IMR-90 (cell line): ENCODE results near the gene ARHGEF2. TPM values are rescaled to one million over a fixed set of nuclear protein-coding genes. Genes with fewer than 3 reads are reported as not detected.

Experiments used
- ATAC-seq: fragments of 200-7000 bp; cut with Tn5 transposase; 2 replicates; pipeline ENCODE4 v1.9.1; 2020; ENCODE audit warnings: low read depth, mild to moderate bottlenecking, moderate library complexity
- BruUV-seq: library from RNA; stranded (reverse); fragments of 400-500 nt; replicated peaks from 2 replicates; lab custom pipeline; 2021; lab: Mats Ljungman, UMichigan
- CTCF ChIA-PET: fragments of 300-600 bp; formaldehyde crosslinking; extraction: SDS; loops from one replicate; lab custom pipeline; 2021; ENCODE audit warnings: antibody characterized with exemption; lab: Yijun Ruan, JAX
- POLR2A ChIA-PET: fragments of 300-600 bp; sonication (Branson Sonifier 250); formaldehyde crosslinking; loops from one replicate; lab custom pipeline; 2022; ENCODE audit warnings: antibody characterized with exemption; ENCODE audit not compliant: unreplicated experiment; lab: Charles Lee
- DNase-seq: peaks from one replicate; pipeline ENCODE4 v3.0.0; 2013
- H2AFZ ChIP-seq: replicated peaks from 2 replicates; pipeline ENCODE3; 2013; ENCODE audit warnings: low read length, mild to moderate bottlenecking; ENCODE audit not compliant: poor library complexity
- H2AK5ac ChIP-seq: 2 replicates; pipeline ENCODE4 v1.6.1; 2013; ENCODE audit warnings: low read depth, low read length, inconsistent platforms
- H2AK9ac ChIP-seq: replicated peaks from 2 replicates; pipeline ENCODE3; 2013; ENCODE audit warnings: mild to moderate bottlenecking, low read depth, low read length, moderate library complexity; ENCODE audit not compliant: poor library complexity
- H2BK120ac ChIP-seq: 2 replicates; pipeline ENCODE4 v1.6.1; 2013; ENCODE audit warnings: low read depth, low read length, inconsistent platforms
- H2BK15ac ChIP-seq: 3 replicates; pipeline ENCODE4 v1.6.1; 2013; ENCODE audit warnings: low read depth, low read length, inconsistent platforms
- H2BK20ac ChIP-seq: 2 replicates; pipeline ENCODE4 v1.6.1; 2013; ENCODE audit warnings: low read depth, mild to moderate bottlenecking, inconsistent platforms, low read length, moderate library complexity
- H2BK5ac ChIP-seq: 2 replicates; pipeline ENCODE4 v1.6.1; 2013; ENCODE audit warnings: mild to moderate bottlenecking, low read depth, low read length, inconsistent platforms; ENCODE audit not compliant: poor library complexity, severe bottlenecking
- H3K14ac ChIP-seq: replicated peaks from 2 replicates; pipeline ENCODE4 v1.6.1; 2013; ENCODE audit warnings: low read depth, low read length, inconsistent platforms
- H3K18ac ChIP-seq: 2 replicates; pipeline ENCODE4 v1.6.1; 2013; ENCODE audit warnings: low read depth, low read length, control low read depth
- H3K23ac ChIP-seq: 2 replicates; pipeline ENCODE4 v1.6.1; 2013; ENCODE audit warnings: low read depth, low read length, inconsistent platforms
- H3K27ac ChIP-seq: 2 replicates; pipeline ENCODE4 v1.5.1; 2013; ENCODE audit warnings: mild to moderate bottlenecking, control low read depth, low read length; ENCODE audit not compliant: insufficient read depth
- H3K27me3 ChIP-seq: 2 replicates; pipeline ENCODE4 v1.6.1; 2013; ENCODE audit warnings: low read length; ENCODE audit not compliant: control insufficient read depth, insufficient read depth
- H3K36me3 ChIP-seq: 2 replicates; pipeline ENCODE4 v1.6.1; 2013; ENCODE audit warnings: low read length, mixed read lengths; ENCODE audit not compliant: control insufficient read depth, insufficient read depth
- H3K4ac ChIP-seq: 2 replicates; pipeline ENCODE4 v1.6.1; 2013; ENCODE audit warnings: low read depth, low read length, inconsistent platforms
- H3K4me1 ChIP-seq: 2 replicates; pipeline ENCODE4 v1.6.1; 2013; ENCODE audit warnings: low read length, mixed read lengths; ENCODE audit not compliant: control insufficient read depth, insufficient read depth
- H3K4me2 ChIP-seq: 2 replicates; pipeline ENCODE4 v1.6.1; 2013; ENCODE audit warnings: low read depth, mild to moderate bottlenecking, control low read depth, low read length, moderate library complexity
- H3K4me3 ChIP-seq: 2 replicates; pipeline ENCODE4 v1.5.1; 2013; ENCODE audit warnings: low read depth, mild to moderate bottlenecking, control low read depth, low read length, moderate library complexity; ENCODE audit not compliant: insufficient read depth
- H3K56ac ChIP-seq: 2 replicates; pipeline ENCODE4 v1.6.1; 2013; ENCODE audit warnings: low read length, inconsistent platforms; ENCODE audit not compliant: insufficient read depth; ENCODE audit errors: extremely low read depth
- H3K79me1 ChIP-seq, 2 experiments: 2 replicates each; pipeline ENCODE4 v1.6.1; 2013; ENCODE audit warnings: low read length in 2 of 2, inconsistent platforms in 1 of 2, low read depth in 1 of 2
- H3K9ac ChIP-seq: 2 replicates; pipeline ENCODE4 v1.6.1; 2013; ENCODE audit warnings: low read depth, low read length, control low read depth
- H3K9me1 ChIP-seq: 2 replicates; pipeline ENCODE4 v1.6.1; 2013; ENCODE audit warnings: low read length, inconsistent platforms; ENCODE audit not compliant: insufficient read depth
- H3K9me3 ChIP-seq: 2 replicates; pipeline ENCODE4 v1.6.1; 2013; ENCODE audit warnings: low read length; ENCODE audit not compliant: control insufficient read depth, insufficient read depth
- H4K20me1 ChIP-seq: 2 replicates; pipeline ENCODE4 v1.6.1; 2013; ENCODE audit warnings: low read length, inconsistent platforms; ENCODE audit not compliant: insufficient read depth
- H4K5ac ChIP-seq: 2 replicates; pipeline ENCODE4 v1.6.1; 2013; ENCODE audit warnings: mild to moderate bottlenecking, low read depth, low read length, control low read depth
- H4K8ac ChIP-seq, 2 experiments: 2 replicates each; pipeline ENCODE4 v1.6.1; 2013; ENCODE audit warnings: low read depth in 2 of 2, low read length in 2 of 2, control low read depth in 1 of 2, inconsistent platforms in 1 of 2
- H4K91ac ChIP-seq: 2 replicates; pipeline ENCODE4 v1.6.1; 2013; ENCODE audit warnings: low read depth, low read length, inconsistent platforms; ENCODE audit not compliant: insufficient read depth
- CEBPB ChIP-seq: IDR thresholded peaks from 2 replicates; pipeline ENCODE4 v1.6.1; 2012; ENCODE audit warnings: low read depth, low read length, improper control_type of control experiment
- FOS ChIP-seq: fragments of 150-350 bp; IDR thresholded peaks from 2 replicates; pipeline ENCODE4 v1.6.1; 2016; ENCODE audit warnings: low read depth, low read length
- MAZ ChIP-seq: IDR thresholded peaks from 2 replicates; pipeline ENCODE4 v1.6.1; 2012; ENCODE audit warnings: low read depth, mild to moderate bottlenecking, low read length, improper control_type of control experiment, moderate library complexity, borderline replicate concordance
- NFE2L2 ChIP-seq: fragments of 150-350 bp; IDR thresholded peaks from 2 replicates; pipeline ENCODE4 v1.6.1; 2016; ENCODE audit warnings: low read depth, mild to moderate bottlenecking, low read length
- POLR2A ChIP-seq: IDR thresholded peaks from 2 replicates; pipeline ENCODE4 v1.6.1; 2012; ENCODE audit warnings: mild to moderate bottlenecking, low read depth, low read length
- WGBS, 2 experiments: methylation state at CpG; one replicate each; pipeline versions ENCODE4 v1.1.5 to v1.1.7; 2013; ENCODE audit warnings: missing lambda C conversion rate in 2 of 2; ENCODE audit not compliant: insufficient read length in 1 of 2; ENCODE audit errors: extremely low coverage in 2 of 2; 5-methylcytosine and 5-hydroxymethylcytosine counted together
- dilution Hi-C: fragments of 300-500 bp; cut with HindIII; formaldehyde crosslinking; loops from one replicate; pipeline ENCODE4 v1.14.3; 2018; ENCODE audit warnings: low sequenced_read_pairs; ENCODE audit not compliant: unreplicated experiment
- in situ Hi-C: fragments of 300-500 bp; cut with MboI; formaldehyde crosslinking; loops from 3 replicates; pipeline ENCODE4 v1.14.3; 2019; ENCODE audit warnings: low sequenced_read_pairs, inconsistent platforms, mixed read lengths
- intact Hi-C: fragments of 100-400 bp; cut with micrococcal nuclease; formaldehyde crosslinking; loops from 2 replicates; pipeline ENCODE4 v1.10.0; 2022
- polyA plus RNA-seq, 3 experiments: library from polyadenylated mRNA; depleted of rRNA; stranded (reverse); fragments of >200 nt; gene quantifications; 2 replicates each; pipeline ENCODE4 v1.2.3, GENCODE V29; 2012; ENCODE audit warnings: low replicate concordance in 1 of 3
- total RNA-seq: library from RNA; depleted of rRNA; stranded (reverse); fragments of >200 nt; gene quantifications from 2 replicates; pipeline ENCODE4 v1.2.3, GENCODE V29; 2012

The ARHGEF2 gene
- total and polyA plus RNA-seq, 2 of the 4 experiments (the other 2 are of a cell fraction): 91.8 to 117 TPM

- in situ Hi-C loops: no loop called here
- peak overlapping the region; percentile 25; the same call in 1 of the 2 replicates for H3K4ac ChIP-seq
- dilution Hi-C loops: no loop called here
- H3K4me2 ChIP-seq: no peak overlapping the region
- POLR2A ChIA-PET: no interaction called here
- no peak overlapping the region for H2AK5ac ChIP-seq
- 95% methylated on average over 10 of the region's 18 CpGs; no CpG with 5 or more reads in 1 of the 2 experiments for WGBS, 2 experiments
- DNase-seq (no peak), ATAC-seq (no peak)
- H4K5ac ChIP-seq: no peak overlapping the region
- H4K20me1 ChIP-seq: peaks cover 70% of the 10 kb centered on the region
- no peak overlapping the region for H3K9ac ChIP-seq
- H3K23ac ChIP-seq: no peak overlapping the region
- intact Hi-C loops: loop anchor here (1.0 kb wide), 1 partner anchor 27 kb away; no protein-coding TSS in a partner anchor
- H2AK9ac ChIP-seq: peak overlapping the region; percentile 80
- H3K36me3 ChIP-seq: peaks cover 82% of the 10 kb centered on the region
- no peaks in the 10 kb centered on the region for H3K27me3 ChIP-seq
- no peak overlapping the region for H2BK15ac ChIP-seq
- no peak overlapping the region for H3K56ac ChIP-seq
- no peak overlapping the region; a peak in 1 of 4 replicates for H4K8ac ChIP-seq
- peaks cover 20% of the 10 kb centered on the region for H3K4me1 ChIP-seq
- CTCF ChIA-PET: interaction anchor here (0.5 to 1.3 kb wide), 3 partner anchors 12 to 27 kb away, joined by 3 to 4 read pairs (median 4); no protein-coding TSS in a partner anchor
- H3K18ac ChIP-seq: no peak overlapping the region
- no peak overlapping the region for H3K4me3 ChIP-seq
- peak overlapping the region; percentile 16; the same call in 1 of the 2 replicates for H3K27ac ChIP-seq
- no TSS peak for BruUV-seq
- H2BK5ac ChIP-seq: peak overlapping the region; percentile 12
- peaks cover 16% of the 10 kb centered on the region; the same call in 1 of the 2 replicates for H3K9me1 ChIP-seq
- TF ChIP-seq FOS: no peak
- TF ChIP-seq CEBPB: no peak
- no peak for TF ChIP-seq MAZ
- TF ChIP-seq POLR2A: no peak
- no peak for TF ChIP-seq NFE2L2
- no peak overlapping the region for H2AFZ ChIP-seq
- no peak overlapping the region for H2BK120ac ChIP-seq
- peak overlapping the region; percentile 7 for H3K14ac ChIP-seq
- no peak overlapping the region for H2BK20ac ChIP-seq
- H4K91ac ChIP-seq: no peak overlapping the region
- H3K9me3 ChIP-seq: no peaks in the 10 kb centered on the region
- H3K79me1 ChIP-seq: peaks cover 28 to 84% of the 10 kb centered on the region in 2 experiments
These were observed 15.6 kb downstream of the ARHGEF2 start for GRCh38 chr1:155962599-155963211.
